Right lobe of liver (tissue), 6 donors: ENCODE measurements around the gene SLTM. TPM values are rescaled to one million over a fixed set of nuclear protein-coding genes. Genes with fewer than 3 reads are reported as not detected.
A peak's percentile ranks its signal among the peaks of the same experiment; 100 is the strongest.

ENCODE experiments used
- ATAC-seq, 4 donors: fragments of 200-7000 bp; cut with Tn5 transposase; one replicate each; pipeline ENCODE4 v1.9.1; 2020; ENCODE audit warnings: mild to moderate bottlenecking in 4 of 4, moderate library complexity in 4 of 4
- DNase-seq, 3 donors: peaks; one replicate each; pipeline ENCODE4 v3.0.0-alpha.2; 2020
- H3K27ac ChIP-seq, 3 donors: fragments of 200-600 bp; one replicate each; pipeline ENCODE4 v1.8.0; 2022
- H3K27me3 ChIP-seq, 2 donors: fragments of 200-600 bp; one replicate each; pipeline ENCODE4 v1.8.0; 2022
- H3K36me3 ChIP-seq, 4 donors: fragments of 200-600 bp; sonication (generic) in 1 of 4; one replicate each; pipeline versions ENCODE4 v1.5.1 to v1.8.0; 2017 to 2022; ENCODE audit warnings: control low read depth in 1 of 4
- H3K4me1 ChIP-seq, 4 donors: fragments of 200-600 bp; sonication (generic) in 1 of 4; one replicate each; pipeline versions ENCODE4 v1.5.1 to v1.8.0; 2017 to 2022; ENCODE audit warnings: control low read depth in 1 of 4
- H3K4me3 ChIP-seq, 3 donors: fragments of 200-600 bp; one replicate each; pipeline ENCODE4 v1.8.0; 2022
- H3K9me3 ChIP-seq, 4 donors: fragments of 200-600 bp; sonication (generic) in 1 of 4; one replicate each; pipeline versions ENCODE4 v1.5.1 to v1.8.0; 2017 to 2022; ENCODE audit warnings: control low read depth in 1 of 4
- POLR2A ChIP-seq: fragments of 450-650 bp; IDR thresholded peaks from one replicate; pipeline ENCODE4 v1.6.1; 2017; ENCODE audit warnings: antibody characterized with exemption, mild to moderate bottlenecking
- WGBS: methylation state at CpG from one replicate; pipeline ENCODE4 v1.1.6; 2018; ENCODE audit warnings: low coverage, low lambda C conversion rate; ENCODE audit not compliant: insufficient coverage; ENCODE audit errors: missing lambda C conversion rate; 5-methylcytosine and 5-hydroxymethylcytosine counted together
- intact Hi-C, 2 donors: fragments of 100-400 bp; cut with DNase I; formaldehyde crosslinking; loops; one replicate each; pipeline versions ENCODE4 v1.11.2 to v1.14.1; 2022
- total RNA-seq, 6 experiments: library from RNA; depleted of rRNA in 2 of 6; stranded (reverse); fragments of >200 nt in 2 of 6; fragmentation: NEBNext Ultra II Directional in 3 of 6; extraction: Animal tissue kit (Norgen Biotek cat#: 25700) in 3 of 6; gene quantifications; one replicate each; pipeline versions ENCODE4 v1.1.0 to v1.2.4, GENCODE V29; 2016 to 2023
- TF ChIP-seq, protein P1 (sequence below), 4 donors: fragments of 200-600 bp in 3 of 4; fragments of 450-650 bp in 1 of 4; IDR thresholded peaks; one replicate each; pipeline versions ENCODE4 v1.5.1 to v1.8.0; 2016 to 2022; ENCODE audit warnings: antibody characterized with exemption in 4 of 4, mild to moderate bottlenecking in 2 of 4
- donor health status: DM: no; HTN: yes; CAD: no.
- donor health status: DM: no; HTN: no; CAD: no.
- donor health status: DM: no; HTN: no; CAD: no.
- donor health status: DM: no; HTN: yes; CAD: no.
- donor health status: DM: no; HTN: yes; CAD: no.

Gene SLTM
- total RNA-seq, 6 experiments from 2014 or later: 27.7 to 39.4 (median 30.2) TPM

DNA sequence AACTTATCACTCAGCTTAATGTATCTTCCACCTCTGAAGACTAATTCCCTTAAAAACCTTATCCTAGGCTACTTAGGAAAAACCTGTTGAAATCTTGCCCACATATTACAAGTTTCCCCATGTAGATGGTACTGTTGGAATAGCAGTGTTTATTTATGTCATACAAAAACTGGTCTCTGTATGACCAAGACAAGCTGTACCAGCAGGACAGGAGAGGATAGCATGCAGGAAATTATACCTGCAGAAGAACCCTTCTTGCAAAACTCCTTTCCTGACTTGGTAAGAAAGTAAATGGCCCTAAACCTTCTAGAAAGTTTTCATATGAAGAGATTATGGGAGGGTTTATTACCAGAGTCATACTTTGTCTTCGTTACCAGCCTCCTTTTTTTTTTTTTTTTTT lies 28.7 kb upstream of the SLTM start:
- H3K27me3 ChIP-seq: no peaks in the 10 kb centered on the region
- WGBS: 100% methylated on average over 1 of the region's 1 CpG
- H3K36me3 ChIP-seq: no peaks in the 10 kb centered on the region
- no peaks in the 10 kb centered on the region for H3K9me3 ChIP-seq
- no peak for DNase-seq
- H3K4me3 ChIP-seq: no peak overlapping the region
- no peaks in the 10 kb centered on the region for H3K4me1 ChIP-seq
- no peak for TF ChIP-seq POLR2A
- TF ChIP-seq, protein P1, sequence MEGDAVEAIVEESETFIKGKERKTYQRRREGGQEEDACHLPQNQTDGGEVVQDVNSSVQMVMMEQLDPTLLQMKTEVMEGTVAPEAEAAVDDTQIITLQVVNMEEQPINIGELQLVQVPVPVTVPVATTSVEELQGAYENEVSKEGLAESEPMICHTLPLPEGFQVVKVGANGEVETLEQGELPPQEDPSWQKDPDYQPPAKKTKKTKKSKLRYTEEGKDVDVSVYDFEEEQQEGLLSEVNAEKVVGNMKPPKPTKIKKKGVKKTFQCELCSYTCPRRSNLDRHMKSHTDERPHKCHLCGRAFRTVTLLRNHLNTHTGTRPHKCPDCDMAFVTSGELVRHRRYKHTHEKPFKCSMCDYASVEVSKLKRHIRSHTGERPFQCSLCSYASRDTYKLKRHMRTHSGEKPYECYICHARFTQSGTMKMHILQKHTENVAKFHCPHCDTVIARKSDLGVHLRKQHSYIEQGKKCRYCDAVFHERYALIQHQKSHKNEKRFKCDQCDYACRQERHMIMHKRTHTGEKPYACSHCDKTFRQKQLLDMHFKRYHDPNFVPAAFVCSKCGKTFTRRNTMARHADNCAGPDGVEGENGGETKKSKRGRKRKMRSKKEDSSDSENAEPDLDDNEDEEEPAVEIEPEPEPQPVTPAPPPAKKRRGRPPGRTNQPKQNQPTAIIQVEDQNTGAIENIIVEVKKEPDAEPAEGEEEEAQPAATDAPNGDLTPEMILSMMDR (IDR thresholded peaks at IDR 0.05): no peak
- intact Hi-C loops: no loop called here
- H3K27ac ChIP-seq: no peak overlapping the region
- no peak for ATAC-seq

DNA sequence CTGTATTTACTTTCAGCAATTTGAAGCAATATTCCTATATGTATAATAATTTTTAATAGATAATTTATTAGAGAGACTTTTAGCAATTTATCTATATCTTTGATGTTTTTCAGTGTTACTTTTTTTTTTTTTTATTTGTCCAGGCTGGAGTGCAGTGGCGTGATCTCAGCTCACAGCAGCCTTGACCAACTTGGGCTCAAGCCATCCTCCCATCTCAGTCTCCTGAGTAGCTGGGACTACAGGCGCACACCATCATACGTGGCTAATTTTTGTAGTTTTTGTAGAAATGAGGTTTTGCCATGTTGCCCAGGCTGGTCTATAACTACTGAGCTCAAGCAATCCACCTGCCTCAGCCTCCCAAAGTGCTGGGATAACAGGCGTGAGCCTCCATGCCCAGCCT lies 25.3 kb upstream of the SLTM start:
- DNase-seq (no peak), ATAC-seq (no peak)
- Histone ChIP-seq H3K4me1 (no peaks in the 10 kb centered on the region), H3K27me3 (no peaks in the 10 kb centered on the region), H3K9me3 (no peaks in the 10 kb centered on the region), H3K27ac (no peak overlapping the region), H3K36me3 (no peaks in the 10 kb centered on the region), H3K4me3 (no peak overlapping the region)
- TF ChIP-seq, protein P1 (IDR thresholded peaks at IDR 0.05): no peak
- no peak for TF ChIP-seq POLR2A
- 85% methylated on average over 4 of the region's 4 CpGs for WGBS
- intact Hi-C loops: no loop called here

DNA sequence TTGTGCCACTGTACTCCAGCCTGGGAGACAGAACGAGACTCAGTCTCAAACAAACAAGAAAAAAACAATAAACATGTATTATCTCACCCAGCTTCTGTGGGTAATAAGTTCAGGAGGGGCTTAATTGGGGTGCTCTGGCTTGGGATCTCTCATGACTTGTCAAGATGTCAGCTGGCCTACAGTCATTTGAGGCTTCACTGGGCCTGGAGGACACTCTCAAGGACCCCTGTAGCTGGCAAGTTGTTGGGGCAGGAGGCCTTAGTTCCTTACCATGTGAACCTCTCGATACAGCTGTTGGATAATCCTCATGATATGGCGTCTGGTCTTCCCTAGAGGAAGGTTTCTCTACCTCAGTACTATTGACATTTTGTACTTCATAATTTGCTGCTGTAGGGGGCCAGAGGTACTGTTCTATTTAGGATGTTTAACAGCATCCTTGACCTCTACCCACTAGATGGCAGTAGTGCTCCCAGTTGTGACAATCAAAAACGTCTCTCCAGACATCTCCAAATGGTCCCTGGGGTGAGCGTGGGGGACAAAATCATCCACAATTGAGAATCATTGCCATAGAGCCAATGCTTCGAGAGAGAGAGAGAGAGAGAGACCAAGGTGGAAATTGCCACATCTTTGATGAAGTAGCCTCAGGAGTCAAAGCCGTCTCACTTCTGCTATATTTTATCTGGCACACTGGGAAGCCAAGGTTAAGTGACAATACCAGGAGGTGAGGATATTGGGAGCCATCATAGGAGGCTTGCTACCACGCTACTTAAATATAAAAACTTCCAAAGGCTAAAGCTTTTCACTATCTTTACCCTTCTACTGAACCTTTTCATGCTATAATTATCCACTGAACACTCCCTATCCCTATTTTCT lies 23.9 kb upstream of the SLTM start:
- TF ChIP-seq, protein P1 (IDR thresholded peaks at IDR 0.05): peak; percentile 70 to 84 (median 78)
- no peak for TF ChIP-seq POLR2A
- DNase-seq (peak in 1 of 3 donors; percentile 54), ATAC-seq (peak; percentile 89 to 95 (median 90))
- 4% methylated on average over 5 of the region's 8 CpGs for WGBS
- Histone ChIP-seq H3K4me1 (no peaks in the 10 kb centered on the region), H3K9me3 (no peaks in the 10 kb centered on the region), H3K36me3 (no peaks in the 10 kb centered on the region), H3K4me3 (no peak overlapping the region), H3K27me3 (no peaks in the 10 kb centered on the region), H3K27ac (no peak overlapping the region)
- intact Hi-C loops: no loop called here

DNA sequence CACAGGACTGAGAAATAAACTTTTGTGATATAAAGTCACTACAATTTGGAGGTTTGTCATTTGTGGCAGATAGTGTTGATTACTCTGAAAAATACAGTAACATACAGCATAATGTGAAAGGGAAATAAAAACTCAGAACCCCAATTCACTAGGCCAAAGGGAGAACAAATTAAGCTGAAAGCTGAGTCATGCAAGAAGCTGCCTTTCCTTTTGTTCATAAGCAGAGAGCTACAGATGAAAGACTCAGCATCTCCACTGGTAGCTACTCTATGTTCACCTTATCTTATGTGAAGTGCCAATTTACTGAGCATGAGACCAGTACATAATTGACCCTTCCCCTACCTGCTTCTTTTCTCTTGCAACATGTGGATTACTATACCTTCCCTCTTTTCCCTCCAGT lies 19.3 kb upstream of the SLTM start:
- H3K27ac ChIP-seq: no peak overlapping the region
- no peaks in the 10 kb centered on the region for H3K4me1 ChIP-seq
- no peak for DNase-seq
- H3K9me3 ChIP-seq: no peaks in the 10 kb centered on the region
- ATAC-seq: no peak
- no peak overlapping the region for H3K4me3 ChIP-seq
- TF ChIP-seq, protein P1 (IDR thresholded peaks at IDR 0.05): no peak
- TF ChIP-seq POLR2A: no peak
- intact Hi-C loops: no loop called here
- no peaks in the 10 kb centered on the region for H3K27me3 ChIP-seq
- H3K36me3 ChIP-seq: no peaks in the 10 kb centered on the region
